ENCODE results near the gene RTKN2. TPM values are rescaled to one million over a fixed set of nuclear protein-coding genes. Genes with fewer than 3 reads are reported as not detected.

RTKN2 gene
- total and polyA plus RNA-seq, 2 of the 4 experiments (the other 2 are of a cell fraction), result 0.75 to 0.90 TPM

DNA sequence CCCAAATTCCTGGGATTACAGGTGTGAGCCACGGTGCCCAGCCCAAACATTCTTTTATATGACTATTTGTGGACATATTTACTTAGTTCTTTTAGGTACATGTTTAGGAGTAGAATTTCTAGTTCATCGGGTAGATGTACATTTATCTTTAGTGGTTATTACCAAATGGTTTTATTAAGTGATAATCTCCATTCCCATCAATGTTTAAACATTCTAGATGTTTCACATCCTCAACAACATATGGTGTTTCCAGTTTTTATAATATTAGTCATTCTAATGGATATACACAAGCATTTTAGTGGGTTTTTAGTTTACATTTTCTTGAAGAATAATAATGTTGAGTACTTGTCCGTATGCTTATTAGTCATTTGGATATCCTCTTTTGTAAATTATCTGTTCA lies 131.7 kb downstream of the RTKN2 start:
- H3K4me1 ChIP-seq (ENCODE audit: control insufficient read depth, insufficient read depth, low read length), result peaks cover 12% of the 10 kb centered on the region
- peak overlapping the region; percentile 97; the same call in 1 of the 2 replicates for H3K4ac ChIP-seq (ENCODE audit: low read depth, low read length)
- no peak overlapping the region for H2AK5ac ChIP-seq (ENCODE audit: low read depth, low read length)
- no TSS peak for BruUV-seq (replicated peaks)
- H3K14ac ChIP-seq (replicated peaks; ENCODE audit: low read depth, low read length), result no peak overlapping the region
- H3K27ac ChIP-seq (ENCODE audit: insufficient read depth, low read length), result peak overlapping the region; percentile 100
- no peak overlapping the region for H2AK9ac ChIP-seq (replicated peaks; ENCODE audit: low read depth, low read length, poor library complexity)
- TF ChIP-seq, protein P1, sequence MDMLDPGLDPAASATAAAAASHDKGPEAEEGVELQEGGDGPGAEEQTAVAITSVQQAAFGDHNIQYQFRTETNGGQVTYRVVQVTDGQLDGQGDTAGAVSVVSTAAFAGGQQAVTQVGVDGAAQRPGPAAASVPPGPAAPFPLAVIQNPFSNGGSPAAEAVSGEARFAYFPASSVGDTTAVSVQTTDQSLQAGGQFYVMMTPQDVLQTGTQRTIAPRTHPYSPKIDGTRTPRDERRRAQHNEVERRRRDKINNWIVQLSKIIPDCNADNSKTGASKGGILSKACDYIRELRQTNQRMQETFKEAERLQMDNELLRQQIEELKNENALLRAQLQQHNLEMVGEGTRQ (IDR thresholded peaks at IDR 0.05; ENCODE audit: low read depth, low read length), result no peak
- TF ChIP-seq FOS (IDR thresholded peaks at IDR 0.05; ENCODE audit: low read depth, low read length) (peak; percentile 70; the same call in 1 of the 2 replicates), MAZ (IDR thresholded peaks at IDR 0.05; ENCODE audit: borderline replicate concordance, low read depth, low read length) (no peak), CEBPB (IDR thresholded peaks at IDR 0.05; ENCODE audit: low read depth, low read length) (peak; percentile 21; the same call in 1 of the 2 replicates), CHD1 (IDR thresholded peaks at IDR 0.05; ENCODE audit: low read depth, low read length) (no peak), RAD21 (IDR thresholded peaks at IDR 0.05; ENCODE audit: low read length) (no peak), SMC3 (IDR thresholded peaks at IDR 0.05; ENCODE audit: low read depth, low read length) (no peak), MXI1 (IDR thresholded peaks at IDR 0.05; ENCODE audit: borderline replicate concordance, low read depth, low read length) (no peak)
- TF ChIP-seq, protein P2, sequence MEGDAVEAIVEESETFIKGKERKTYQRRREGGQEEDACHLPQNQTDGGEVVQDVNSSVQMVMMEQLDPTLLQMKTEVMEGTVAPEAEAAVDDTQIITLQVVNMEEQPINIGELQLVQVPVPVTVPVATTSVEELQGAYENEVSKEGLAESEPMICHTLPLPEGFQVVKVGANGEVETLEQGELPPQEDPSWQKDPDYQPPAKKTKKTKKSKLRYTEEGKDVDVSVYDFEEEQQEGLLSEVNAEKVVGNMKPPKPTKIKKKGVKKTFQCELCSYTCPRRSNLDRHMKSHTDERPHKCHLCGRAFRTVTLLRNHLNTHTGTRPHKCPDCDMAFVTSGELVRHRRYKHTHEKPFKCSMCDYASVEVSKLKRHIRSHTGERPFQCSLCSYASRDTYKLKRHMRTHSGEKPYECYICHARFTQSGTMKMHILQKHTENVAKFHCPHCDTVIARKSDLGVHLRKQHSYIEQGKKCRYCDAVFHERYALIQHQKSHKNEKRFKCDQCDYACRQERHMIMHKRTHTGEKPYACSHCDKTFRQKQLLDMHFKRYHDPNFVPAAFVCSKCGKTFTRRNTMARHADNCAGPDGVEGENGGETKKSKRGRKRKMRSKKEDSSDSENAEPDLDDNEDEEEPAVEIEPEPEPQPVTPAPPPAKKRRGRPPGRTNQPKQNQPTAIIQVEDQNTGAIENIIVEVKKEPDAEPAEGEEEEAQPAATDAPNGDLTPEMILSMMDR (conservative IDR thresholded peaks at IDR 0.05; ENCODE audit: low read depth, low read length), result no peak
- H3K18ac ChIP-seq (ENCODE audit: low read depth, low read length), result peak overlapping the region; percentile 97
- no peaks in the 10 kb centered on the region for H4K20me1 ChIP-seq (ENCODE audit: insufficient read depth, low read length)
- H3K79me1 ChIP-seq (ENCODE audit: low read depth in 1 of 2, low read length in 2 of 2), result peaks cover 4 to 24% of the 10 kb centered on the region in 2 experiments
- no peak overlapping the region for H3K56ac ChIP-seq (ENCODE audit: extremely low read depth, insufficient read depth, low read length)
- H3K9me1 ChIP-seq (ENCODE audit: insufficient read depth, low read length), result peaks cover 4% of the 10 kb centered on the region
- peak overlapping the region; percentile 99 for H2BK120ac ChIP-seq (ENCODE audit: low read depth, low read length)
- ATAC-seq (ENCODE audit: low read depth), result peak; percentile 82
- POLR2A ChIA-PET (ENCODE audit: unreplicated experiment), result no interaction called here
- CTCF ChIA-PET, result no interaction called here
- H2AFZ ChIP-seq (replicated peaks; ENCODE audit: low read length, poor library complexity), result no peak overlapping the region
- H3K9me3 ChIP-seq (ENCODE audit: control insufficient read depth, insufficient read depth, low read length), result no peaks in the 10 kb centered on the region
- peak overlapping the region; percentile 96; the same call in 1 of the 2 replicates for H2BK20ac ChIP-seq (ENCODE audit: low read depth, low read length)
- no CpG with 5 or more reads among the region's 3 CpGs for WGBS, 2 experiments (ENCODE audit: extremely low coverage in 2 of 2, insufficient read length in 1 of 2)
- H3K4me3 ChIP-seq (ENCODE audit: insufficient read depth, low read depth, low read length), result no peak overlapping the region
- DNase-seq, result peak; percentile 90
- H4K5ac ChIP-seq (ENCODE audit: low read depth, low read length), result peak overlapping the region; percentile 67
- H2BK5ac ChIP-seq (ENCODE audit: low read depth, low read length, poor library complexity, severe bottlenecking), result peak overlapping the region; percentile 94
- in situ Hi-C loops (cut with MboI; ENCODE audit: low sequenced_read_pairs) (no loop called here), intact Hi-C loops (cut with micrococcal nuclease) (loop anchor here (2.0 to 5.0 kb wide), 2 partner anchors 42 to 95 kb away; no protein-coding TSS in a partner anchor), dilution Hi-C loops (cut with HindIII; ENCODE audit: low sequenced_read_pairs, unreplicated experiment) (no loop called here)
- H3K4me2 ChIP-seq (ENCODE audit: low read depth, low read length), result no peak overlapping the region
- H3K27me3 ChIP-seq (ENCODE audit: control insufficient read depth, insufficient read depth, low read length), result no peaks in the 10 kb centered on the region
- H3K23ac ChIP-seq (ENCODE audit: low read depth, low read length), result 0 out of 2 replicates have a peak overlapping the region, but pooled peaks have one; percentile 93
- H4K8ac ChIP-seq (ENCODE audit: low read depth in 2 of 2, low read length in 2 of 2), result peak overlapping the region; percentile 92 to 98; a peak in 3 of 4 replicates
- H2BK15ac ChIP-seq (ENCODE audit: low read depth, low read length), result no peak overlapping the region
- H3K9ac ChIP-seq (ENCODE audit: low read depth, low read length), result no peak overlapping the region
- H4K91ac ChIP-seq (ENCODE audit: insufficient read depth, low read depth, low read length), result peak overlapping the region; percentile 98; the same call in 1 of the 2 replicates
- no peaks in the 10 kb centered on the region for H3K36me3 ChIP-seq (ENCODE audit: control insufficient read depth, insufficient read depth, low read length)

Data from IMR-90 (cell line).